ENCODE data around the gene CORO6. TPM values are rescaled to one million over a fixed set of nuclear protein-coding genes. Genes with fewer than 3 reads are reported as not detected.
A peak's percentile ranks its signal among the peaks of the same experiment; 100 is the strongest.

The CORO6 gene
- total and polyA plus RNA-seq, 2 of the 4 experiments (the other 2 are of a cell fraction) = 3.4 to 7.6 TPM

DNA sequence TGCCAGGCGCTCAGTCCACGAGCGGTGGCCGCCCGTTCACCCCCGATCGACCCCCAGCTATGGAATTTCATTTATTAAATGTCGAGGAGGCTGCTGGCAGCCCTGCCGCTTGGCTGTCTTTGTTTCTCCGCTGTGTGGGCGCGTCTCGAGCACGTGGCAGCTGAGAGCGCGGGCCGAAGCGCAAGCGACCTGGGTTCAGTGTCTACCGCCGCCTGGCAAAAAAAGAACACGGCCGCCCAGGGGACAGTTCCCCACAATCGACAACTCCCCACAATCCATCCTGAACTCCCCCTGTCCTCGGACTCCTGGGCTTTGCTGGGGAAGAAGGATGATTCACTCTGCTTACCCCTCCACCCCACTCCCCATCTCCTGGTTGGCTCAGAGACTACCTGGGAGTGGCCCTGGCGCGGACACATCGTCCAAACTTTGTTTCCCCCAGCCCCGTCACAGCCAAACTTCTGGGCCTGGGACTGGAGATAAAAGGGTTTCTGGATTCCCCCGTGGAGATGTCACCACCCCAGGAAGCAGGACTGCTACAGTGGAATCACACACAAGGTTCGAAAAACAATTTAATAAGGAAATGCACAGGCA, 31.5 kb downstream of the CORO6 start:
- Histone ChIP-seq H3K4me2 (ENCODE audit: low read depth, low read length) (peak overlapping the region; percentile 74), H3K9me1 (ENCODE audit: insufficient read depth, low read length) (peaks cover 9% of the 10 kb centered on the region), H3K18ac (ENCODE audit: low read depth, low read length) (peak overlapping the region; percentile 7; the same call in 1 of the 2 replicates), H3K9ac (ENCODE audit: low read depth, low read length) (no peak overlapping the region; the same call in 1 of the 2 replicates), H3K14ac (replicated peaks; ENCODE audit: low read depth, low read length) (no peak overlapping the region), H4K5ac (ENCODE audit: low read depth, low read length) (peak overlapping the region; percentile 38; the same call in 1 of the 2 replicates), H2BK5ac (ENCODE audit: low read depth, low read length, poor library complexity, severe bottlenecking) (peak overlapping the region; percentile 16), H4K20me1 (ENCODE audit: insufficient read depth, low read length) (peaks cover 55% of the 10 kb centered on the region), H3K4me3 (ENCODE audit: insufficient read depth, low read depth, low read length) (no peak overlapping the region), H4K8ac (ENCODE audit: low read depth in 2 of 2, low read length in 2 of 2) (peak overlapping the region; percentile 20 to 95; a peak in 3 of 4 replicates), H4K91ac (ENCODE audit: insufficient read depth, low read depth, low read length) (peak overlapping the region; percentile 23), H2AK9ac (replicated peaks; ENCODE audit: low read depth, low read length, poor library complexity) (peak overlapping the region; percentile 93), H3K36me3 (ENCODE audit: control insufficient read depth, insufficient read depth, low read length) (no peaks in the 10 kb centered on the region), H2AFZ (replicated peaks; ENCODE audit: low read length, poor library complexity) (peak overlapping the region; percentile 97), H2BK20ac (ENCODE audit: low read depth, low read length) (peak overlapping the region; percentile 16; the same call in 1 of the 2 replicates), H3K4me1 (ENCODE audit: control insufficient read depth, insufficient read depth, low read length) (peaks cover 40% of the 10 kb centered on the region), H3K27ac (ENCODE audit: insufficient read depth, low read length) (peak overlapping the region; percentile 27), H3K9me3 (ENCODE audit: control insufficient read depth, insufficient read depth, low read length) (no peaks in the 10 kb centered on the region), H3K56ac (ENCODE audit: extremely low read depth, insufficient read depth, low read length) (0 out of 2 replicates have a peak overlapping the region, but pooled peaks have one; percentile 37), H2BK15ac (ENCODE audit: low read depth, low read length) (0 out of 3 replicates have a peak overlapping the region, but pooled peaks have one; percentile 19), H3K79me1 (ENCODE audit: low read depth in 1 of 2, low read length in 2 of 2) (peaks cover 11 to 47% of the 10 kb centered on the region in 2 experiments; a peak in 3 of 4 replicates), H3K27me3 (ENCODE audit: control insufficient read depth, insufficient read depth, low read length) (peaks cover 2% of the 10 kb centered on the region; the same call in 1 of the 2 replicates), H2AK5ac (ENCODE audit: low read depth, low read length) (no peak overlapping the region), H3K23ac (ENCODE audit: low read depth, low read length) (peak overlapping the region; percentile 10; the same call in 1 of the 2 replicates), H2BK120ac (ENCODE audit: low read depth, low read length) (peak overlapping the region; percentile 16; the same call in 1 of the 2 replicates), H3K4ac (ENCODE audit: low read depth, low read length) (peak overlapping the region; percentile 49)
- peak; percentile 45 for DNase-seq
- no peak for ATAC-seq (ENCODE audit: low read depth)
- in situ Hi-C loops (cut with MboI; ENCODE audit: low sequenced_read_pairs) = no loop called here
- dilution Hi-C loops (cut with HindIII; ENCODE audit: low sequenced_read_pairs, unreplicated experiment) = no loop called here
- ChIA-PET CTCF (interaction anchor here (0.7 to 2.1 kb wide), 4 partner anchors 10 to 221 kb away, joined by 3 to 7 read pairs (median 4); no protein-coding TSS in a partner anchor), POLR2A (ENCODE audit: unreplicated experiment) (interaction anchor here (0.5 kb wide), 1 partner anchor 19 kb away, joined by 3 read pairs; no protein-coding TSS in a partner anchor)
- WGBS, 2 experiments (ENCODE audit: extremely low coverage in 2 of 2, insufficient read length in 1 of 2) = 0% methylated on average over 9 of the region's 31 CpGs; no CpG with 5 or more reads in 1 of the 2 experiments
- BruUV-seq (replicated peaks) = no TSS peak
- TF ChIP-seq MXI1 (IDR thresholded peaks at IDR 0.05; ENCODE audit: borderline replicate concordance, low read depth, low read length) (peak; percentile 82), RAD21 (IDR thresholded peaks at IDR 0.05; ENCODE audit: low read length) (no peak), RCOR1 (IDR thresholded peaks at IDR 0.05; ENCODE audit: insufficient replicate concordance, low read length) (no peak)
- intact Hi-C loops (cut with micrococcal nuclease) = loop anchor here (1.0 kb wide), 1 partner anchor 221 kb away; no protein-coding TSS in a partner anchor
